HepG2 (cell line): Measurements from ENCODE around the gene KDELR3. TPM values are rescaled to one million over a fixed set of nuclear protein-coding genes. Genes with fewer than 3 reads are reported as not detected.

Source experiments
- ATAC-seq: fragments of 200-7000 bp; cut with Tn5 transposase; 3 replicates; pipeline ENCODE4 v1.9.1; 2020; ENCODE audit warnings: mild to moderate bottlenecking, moderate library complexity
- BruUV-seq: library from RNA; stranded (reverse); fragments of 400-500 nt; replicated peaks from 2 replicates; lab custom pipeline; 2021; lab: Mats Ljungman, UMichigan
- CTCF ChIA-PET: fragments of 300-600 bp; formaldehyde crosslinking; extraction: SDS; loops from one replicate; lab custom pipeline; 2021; ENCODE audit warnings: low total read pairs, inconsistent platforms, low intra/inter-chr PET ratio; lab: Yijun Ruan, JAX
- POLR2A ChIA-PET: fragments of 350-600 bp; sonication (Branson Sonifier 250); formaldehyde crosslinking; loops from one replicate; lab custom pipeline; 2020; ENCODE audit warnings: antibody characterized with exemption, inconsistent platforms; lab: Yijun Ruan, JAX
- DNase-seq: peaks from one replicate; pipeline ENCODE4 v3.0.0-alpha.2; 2015; ENCODE audit warnings: low spot score
- FAIRE-seq: peaks from 3 replicates; lab custom pipeline; 2011; peaks lifted over from hg19 to GRCh38; lab: Jason Lieb, UNC
- H2AFZ ChIP-seq: one replicate; pipeline ENCODE4 v1.6.1; 2011; ENCODE audit warnings: low read length, inconsistent platforms
- H3K27ac ChIP-seq: fragments of 300-600 bp; 3 replicates; pipeline ENCODE4 v1.8.0; 2011; ENCODE audit warnings: mixed run types, mild to moderate bottlenecking, mixed read lengths, low read length, inconsistent platforms; ENCODE audit not compliant: insufficient read depth; ENCODE audit errors: extremely low read length
- H3K27me3 ChIP-seq, 2 experiments: fragments of 200-600 bp in 1 of 2; 2 replicates in 1 of 2; 3 replicates in 1 of 2; pipeline versions ENCODE4 v1.6.0 to v1.8.0; 2011; ENCODE audit warnings: low read length in 2 of 2, mild to moderate bottlenecking in 2 of 2, moderate library complexity in 2 of 2, inconsistent platforms in 1 of 2; ENCODE audit not compliant: insufficient read depth in 2 of 2, control insufficient read depth in 1 of 2
- H3K36me3 ChIP-seq, 2 experiments: fragments of 200-600 bp in 1 of 2; replicated peaks in 1 of 2; 2 replicates in 1 of 2; 3 replicates in 1 of 2; pipeline versions ENCODE4 v1.5.1 to v1.8.0; 2011; ENCODE audit warnings: low read length in 2 of 2, inconsistent platforms in 1 of 2; ENCODE audit not compliant: insufficient read depth in 2 of 2, control insufficient read depth in 1 of 2
- H3K4me1 ChIP-seq: 2 replicates; pipeline ENCODE4 v1.5.1; 2012; ENCODE audit warnings: low read length, inconsistent platforms; ENCODE audit not compliant: insufficient read depth
- H3K4me2 ChIP-seq: 2 replicates; pipeline ENCODE4 v1.6.0; 2011; ENCODE audit warnings: low read depth, low read length, inconsistent platforms
- H3K4me3 ChIP-seq, 3 experiments: fragments of 200-600 bp in 1 of 3; sonication (generic), shearing (Covaris generic) in 1 of 3; replicated peaks in 1 of 3; 2 replicates each; pipeline ENCODE4 v1.5.1; 2011 to 2016; ENCODE audit warnings: low read length in 3 of 3, inconsistent platforms in 2 of 3, low read depth in 2 of 3, mild to moderate bottlenecking in 2 of 3, control low read depth in 1 of 3, mixed read lengths in 1 of 3; ENCODE audit not compliant: insufficient read depth in 1 of 3
- H3K79me2 ChIP-seq: one replicate; pipeline ENCODE4 v1.6.1; 2011; ENCODE audit warnings: low read length, inconsistent platforms; ENCODE audit not compliant: insufficient read depth
- H3K9ac ChIP-seq: 2 replicates; pipeline ENCODE4 v1.6.0; 2011; ENCODE audit warnings: mild to moderate bottlenecking, low read depth, low read length, inconsistent platforms; ENCODE audit not compliant: insufficient read depth
- H3K9me3 ChIP-seq: 2 replicates; pipeline ENCODE4 v1.5.1; 2012; ENCODE audit warnings: mild to moderate bottlenecking, low read length
- H4K20me1 ChIP-seq: 2 replicates; pipeline ENCODE4 v1.6.0; 2011; ENCODE audit warnings: inconsistent platforms, mild to moderate bottlenecking, low read length, moderate library complexity; ENCODE audit not compliant: insufficient read depth
- CENPX ChIP-seq: sonication (generic); formaldehyde crosslinking; IDR thresholded peaks from 2 replicates; pipeline ENCODE4 v1.9.0; 2021; ENCODE audit warnings: mild to moderate bottlenecking, missing genetic modification reagents, moderate library complexity
- DMAP1 ChIP-seq: IDR thresholded peaks from 2 replicates; pipeline ENCODE4 v1.6.1; 2016
- ERF ChIP-seq: IDR thresholded peaks from 2 replicates; pipeline ENCODE4 v1.6.1; 2018; ENCODE audit warnings: missing biosample characterization, missing genetic modification reagents
- FIP1L1 ChIP-seq: fragments of 200-400 bp; formaldehyde crosslinking; IDR thresholded peaks from 2 replicates; pipeline ENCODE4 v1.6.1; 2018; ENCODE audit warnings: low read depth, mild to moderate bottlenecking, low read length, moderate library complexity, borderline replicate concordance; ENCODE audit not compliant: insufficient read depth
- FOXA1 ChIP-seq, 2 experiments: fragments of 450-650 bp in 1 of 2; sonication (generic) in 1 of 2; formaldehyde crosslinking in 1 of 2; IDR thresholded peaks; 2 replicates each; pipeline versions ENCODE4 v1.4.0 to v1.6.1; 2016 to 2020; ENCODE audit warnings: missing genetic modification reagents in 1 of 2
- NFKB2 ChIP-seq: sonication (generic); formaldehyde crosslinking; IDR thresholded peaks from 2 replicates; pipeline ENCODE4 v1.4.0; 2020; ENCODE audit warnings: missing genetic modification reagents, borderline replicate concordance
- PAWR ChIP-seq: sonication (generic); formaldehyde crosslinking; IDR thresholded peaks from 2 replicates; pipeline ENCODE4 v1.4.0; 2020; ENCODE audit warnings: missing genetic modification reagents, mild to moderate bottlenecking, borderline replicate concordance
- PPARG ChIP-seq: conservative IDR thresholded peaks from 2 replicates; pipeline ENCODE4 v1.6.1; 2016; ENCODE audit warnings: missing biosample characterization, missing genetic modification reagents
- RAD21 ChIP-seq: fragments of 450-650 bp; formaldehyde crosslinking; IDR thresholded peaks from 2 replicates; pipeline ENCODE4 v1.5.0; 2020; ENCODE audit warnings: mild to moderate bottlenecking
- TRAFD1 ChIP-seq: sonication (generic); formaldehyde crosslinking; IDR thresholded peaks from 2 replicates; pipeline ENCODE4 v1.5.1; 2020; ENCODE audit warnings: missing genetic modification reagents, mild to moderate bottlenecking, borderline replicate concordance
- XRCC5 ChIP-seq: fragments of 200-400 bp; formaldehyde crosslinking; optimal IDR thresholded peaks from 2 replicates; pipeline ENCODE3; 2017; ENCODE audit warnings: mild to moderate bottlenecking, low read length
- ZNF205 ChIP-seq: IDR thresholded peaks from 2 replicates; pipeline ENCODE4 v1.6.1; 2018; ENCODE audit warnings: missing biosample characterization, missing genetic modification reagents
- ZNF274 ChIP-seq: sonication (generic); formaldehyde crosslinking; IDR thresholded peaks from 2 replicates; pipeline ENCODE4 v1.5.1; 2020; ENCODE audit warnings: mild to moderate bottlenecking, missing genetic modification reagents
- ZNF557 ChIP-seq: sonication (generic); formaldehyde crosslinking; IDR thresholded peaks from 2 replicates; pipeline ENCODE4 v1.4.0; 2020; ENCODE audit warnings: missing genetic modification reagents
- ZNF850 ChIP-seq: sonication (generic); formaldehyde crosslinking; conservative IDR thresholded peaks from 2 replicates; pipeline ENCODE4 v1.9.0; 2021; ENCODE audit warnings: mild to moderate bottlenecking, missing genetic modification reagents
- ZNF883 ChIP-seq: sonication (generic); formaldehyde crosslinking; IDR thresholded peaks from 2 replicates; pipeline ENCODE4 v1.5.1; 2020; ENCODE audit warnings: mild to moderate bottlenecking, missing genetic modification reagents; ENCODE audit errors: not compliant biosample characterization
- WGBS: methylation state at CpG from one replicate; pipeline ENCODE4 v1.1.6; 2017; ENCODE audit warnings: low lambda C conversion rate; 5-methylcytosine and 5-hydroxymethylcytosine counted together
- in situ Hi-C: cut with HindIII; loops from 2 replicates; pipeline ENCODE4 v1.10.0; 2017; ENCODE audit warnings: low pct_unique_long_range_greater_than_20kb; ENCODE audit not compliant: extremely low pct_ligation_motif_present
- intact Hi-C: fragments of 100-400 bp; cut with micrococcal nuclease; formaldehyde crosslinking; loops from one replicate; pipeline ENCODE4 v1.10.0; 2022; ENCODE audit not compliant: unreplicated experiment
- polyA plus RNA-seq, 8 experiments: library from polyadenylated mRNA; depleted of rRNA in 3 of 8; stranded (reverse) in 7 of 8; unstranded in 1 of 8; fragments of >200 nt; fragmentation: Illumina TruSeq in 4 of 8; extraction: Trizol in 4 of 8; gene quantifications; 2 replicates each; pipeline versions ENCODE4 v1.2.1 to v1.2.3, GENCODE V29; 2011 to 2016; ENCODE audit warnings: low read depth in 4 of 8, missing spikeins in 1 of 8, mixed read lengths in 1 of 8; ENCODE audit not compliant: insufficient read depth in 1 of 8
- total RNA-seq, 5 experiments: library from RNA; depleted of rRNA; stranded (reverse); fragments of >200 nt; fragmentation: Illumina TruSeq; extraction: Trizol; gene quantifications; 2 replicates each; pipeline ENCODE4 v1.2.3, GENCODE V29; 2016; ENCODE audit warnings: low read depth in 1 of 5
- TF ChIP-seq, protein P1 (sequence below): sonication (generic); formaldehyde crosslinking; IDR thresholded peaks from 2 replicates; pipeline ENCODE4 v1.4.0; 2020; ENCODE audit warnings: missing genetic modification reagents
- TF ChIP-seq, protein P2 (sequence below): sonication (generic); formaldehyde crosslinking; IDR thresholded peaks from 2 replicates; pipeline ENCODE4 v1.4.0; 2020; ENCODE audit warnings: low read depth, mild to moderate bottlenecking, missing genetic modification reagents

The KDELR3 gene
- total and polyA plus RNA-seq, 2 of the 13 experiments (the other 11 are each of a cell fraction or from before 2014, with no cell fraction given) = 24.2 to 65.7 TPM

DNA sequence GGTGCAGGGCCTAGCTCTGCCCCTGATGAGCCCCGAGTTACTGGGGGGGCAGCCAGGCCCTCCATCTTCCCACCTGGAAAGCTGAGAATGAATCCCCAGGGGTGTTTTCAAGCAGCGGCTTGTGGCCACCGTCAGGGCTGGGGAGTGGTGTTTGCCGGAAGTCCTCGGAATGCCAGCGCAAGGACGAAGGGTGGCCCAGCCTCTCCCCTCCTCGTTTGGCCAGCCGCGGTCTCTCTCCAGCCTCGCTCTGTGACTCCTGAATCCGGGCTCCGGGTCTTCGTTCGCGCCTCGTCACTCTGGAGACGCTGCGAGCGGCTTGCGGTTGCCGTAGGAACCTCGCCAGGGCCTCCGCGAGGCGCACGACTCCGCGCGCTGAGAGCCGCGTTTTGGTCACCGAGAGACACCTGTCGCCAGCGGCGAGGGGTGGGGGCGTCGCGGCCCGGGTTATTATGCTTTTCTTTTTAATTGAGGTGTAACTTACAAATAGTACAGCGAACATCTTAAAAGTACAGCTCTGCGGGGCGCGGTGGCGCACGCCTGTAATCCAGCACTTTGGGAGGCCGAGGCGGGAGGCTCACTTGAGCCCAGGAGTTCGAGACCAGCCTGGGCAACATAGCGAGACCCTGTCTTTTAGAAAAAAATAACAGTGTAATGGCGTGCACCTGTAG is 6.3 kb upstream of the KDELR3 start:
- CTCF ChIA-PET = no interaction called here
- TF ChIP-seq, protein P1, sequence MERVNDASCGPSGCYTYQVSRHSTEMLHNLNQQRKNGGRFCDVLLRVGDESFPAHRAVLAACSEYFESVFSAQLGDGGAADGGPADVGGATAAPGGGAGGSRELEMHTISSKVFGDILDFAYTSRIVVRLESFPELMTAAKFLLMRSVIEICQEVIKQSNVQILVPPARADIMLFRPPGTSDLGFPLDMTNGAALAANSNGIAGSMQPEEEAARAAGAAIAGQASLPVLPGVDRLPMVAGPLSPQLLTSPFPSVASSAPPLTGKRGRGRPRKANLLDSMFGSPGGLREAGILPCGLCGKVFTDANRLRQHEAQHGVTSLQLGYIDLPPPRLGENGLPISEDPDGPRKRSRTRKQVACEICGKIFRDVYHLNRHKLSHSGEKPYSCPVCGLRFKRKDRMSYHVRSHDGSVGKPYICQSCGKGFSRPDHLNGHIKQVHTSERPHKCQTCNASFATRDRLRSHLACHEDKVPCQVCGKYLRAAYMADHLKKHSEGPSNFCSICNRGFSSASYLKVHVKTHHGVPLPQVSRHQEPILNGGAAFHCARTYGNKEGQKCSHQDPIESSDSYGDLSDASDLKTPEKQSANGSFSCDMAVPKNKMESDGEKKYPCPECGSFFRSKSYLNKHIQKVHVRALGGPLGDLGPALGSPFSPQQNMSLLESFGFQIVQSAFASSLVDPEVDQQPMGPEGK (CRISPR knock-in tag) = peak; percentile 72
- TF ChIP-seq FOXA1 (IDR thresholded peaks at IDR 0.05) (no peak), FOXA1 (CRISPR knock-in tag; IDR thresholded peaks at IDR 0.05) (no peak), ZNF883 (CRISPR knock-in tag) (peak; percentile 47), NFKB2 (CRISPR knock-in tag) (peak; percentile 77; the same call in 1 of the 2 replicates), ZNF850 (CRISPR knock-in tag) (no peak), TRAFD1 (CRISPR knock-in tag) (no peak), ZNF205 (no peak), DMAP1 (no peak), ZNF557 (CRISPR knock-in tag) (no peak; the same call in 1 of the 2 replicates), CENPX (CRISPR knock-in tag) (no peak), PAWR (CRISPR knock-in tag) (no peak), XRCC5 (peak; percentile 89), FIP1L1 (no peak), RAD21 (CRISPR knock-in tag) (no peak), ZNF274 (CRISPR knock-in tag) (0 out of 2 replicates have a peak, but pooled peaks have one; percentile 25), PPARG (CRISPR knock-in tag) (no peak; the same call in 1 of the 2 replicates), ERF (CRISPR knock-in tag) (peak; percentile 78)
- TF ChIP-seq, protein P2, sequence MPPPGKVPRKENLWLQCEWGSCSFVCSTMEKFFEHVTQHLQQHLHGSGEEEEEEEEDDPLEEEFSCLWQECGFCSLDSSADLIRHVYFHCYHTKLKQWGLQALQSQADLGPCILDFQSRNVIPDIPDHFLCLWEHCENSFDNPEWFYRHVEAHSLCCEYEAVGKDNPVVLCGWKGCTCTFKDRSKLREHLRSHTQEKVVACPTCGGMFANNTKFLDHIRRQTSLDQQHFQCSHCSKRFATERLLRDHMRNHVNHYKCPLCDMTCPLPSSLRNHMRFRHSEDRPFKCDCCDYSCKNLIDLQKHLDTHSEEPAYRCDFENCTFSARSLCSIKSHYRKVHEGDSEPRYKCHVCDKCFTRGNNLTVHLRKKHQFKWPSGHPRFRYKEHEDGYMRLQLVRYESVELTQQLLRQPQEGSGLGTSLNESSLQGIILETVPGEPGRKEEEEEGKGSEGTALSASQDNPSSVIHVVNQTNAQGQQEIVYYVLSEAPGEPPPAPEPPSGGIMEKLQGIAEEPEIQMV (CRISPR knock-in tag) = no peak

More for the DNA sequence above, 6.3 kb upstream of the KDELR3 start:
- in situ Hi-C loops = no loop called here
- H3K4me1 ChIP-seq = peaks cover 63% of the 10 kb centered on the region
- BruUV-seq = no TSS peak
- peak overlapping the region; percentile 56 for H3K4me2 ChIP-seq
- no peaks in the 10 kb centered on the region for H3K9me3 ChIP-seq
- H2AFZ ChIP-seq = no peak overlapping the region
- no peak overlapping the region for H3K9ac ChIP-seq
- no peaks in the 10 kb centered on the region for H4K20me1 ChIP-seq
- peaks cover under 1 to 45% of the 10 kb centered on the region in 2 experiments; a peak in 3 of 5 replicates for H3K27me3 ChIP-seq
- H3K79me2 ChIP-seq = no peaks in the 10 kb centered on the region
- 44% methylated on average over 15 of the region's 51 CpGs for WGBS
- intact Hi-C loops = loop anchor here (5.0 kb wide), 1 partner anchor 46 kb away; the partner anchor contains the start of gene DDX17
- DNase-seq (peak; percentile 71), FAIRE-seq (no peak), ATAC-seq (peak; percentile 60)
- peak overlapping the region in 1 of 3 experiments; percentile 52; a peak in 1 of 6 replicates for H3K4me3 ChIP-seq
- H3K36me3 ChIP-seq = no peaks in the 10 kb centered on the region
- POLR2A ChIA-PET = interaction anchor here (2.1 kb wide), 1 partner anchor 23 kb away, joined by 5 read pairs; no protein-coding TSS in a partner anchor
- no peak overlapping the region for H3K27ac ChIP-seq
